Hepatocyte (in vitro differentiated cells): Measurements from ENCODE around the gene ADRB2.

Source experiments
- CTCF ChIP-seq: fragments of 200-600 bp; sonication (generic); IDR thresholded peaks from 2 replicates; pipeline ENCODE4 v1.5.1; 2016; ENCODE audit warnings: antibody characterized with exemption, mild to moderate bottlenecking; ENCODE audit not compliant: poor library complexity
- EZH2phosphoT487 ChIP-seq: fragments of 200-600 bp; sonication (generic); IDR thresholded peaks from one replicate; pipeline ENCODE4 v1.6.1; 2018; ENCODE audit warnings: antibody characterized with exemption, mild to moderate bottlenecking, low read depth, moderate library complexity; ENCODE audit not compliant: unreplicated experiment, severe bottlenecking

- no peak for TF ChIP-seq EZH2phosphoT487
- no peak for TF ChIP-seq CTCF
These were observed 22.1 kb downstream of the ADRB2 start for GRCh38 chr5:148848393-148849031.
